SK-N-MC (cell line): ENCODE results near the gene LRRC23.

Experiments
- EZH2 ChIP-seq: fragments of 200-600 bp; sonication (generic); IDR thresholded peaks from one replicate; pipeline ENCODE4 v1.6.1; 2017; ENCODE audit warnings: antibody characterized with exemption
- POLR2AphosphoS5 ChIP-seq: IDR thresholded peaks from 2 replicates; pipeline ENCODE4 v1.6.1; 2012; ENCODE audit warnings: mild to moderate bottlenecking, low read depth, low read length, borderline replicate concordance

- no peak for TF ChIP-seq EZH2
- no peak for TF ChIP-seq POLR2AphosphoS5
Measured at GRCh38 chr12:6905414-6906040, 905 bp downstream of the LRRC23 start.
